ENCODE measurements around the gene TTC39C. TPM values are rescaled to one million over a fixed set of nuclear protein-coding genes. Genes with fewer than 3 reads are reported as not detected.

The TTC39C gene
- total and polyA plus RNA-seq, 2 of the 8 experiments (the other 6 are each of a cell fraction or from before 2014, with no cell fraction given), result 8.1 to 79.1 TPM

- Histone ChIP-seq H2BK12ac (ENCODE audit: low read depth, low read length) (no peak overlapping the region), H2BK5ac (ENCODE audit: low read depth, low read length) (no peak overlapping the region), H3K4me2 (ENCODE audit: insufficient read depth in 1 of 2, low read depth in 2 of 2, low read length in 2 of 2) (no peak overlapping the region), H4K20me1 (replicated peaks in 1 of 2; ENCODE audit: control insufficient read depth in 1 of 2, insufficient read depth in 2 of 2, low read length in 2 of 2) (no peaks in the 10 kb centered on the region), H3K23ac (ENCODE audit: insufficient read length) (no peak overlapping the region), H3K9ac (replicated peaks in 1 of 4; ENCODE audit: extremely low read depth in 1 of 4, low read depth in 3 of 4, low read length in 3 of 4) (no peak overlapping the region), H2BK20ac (ENCODE audit: low read length) (no peak overlapping the region), H3K36me3 (ENCODE audit: control insufficient read depth in 2 of 4, insufficient read depth in 4 of 4, low read length in 3 of 4) (peaks cover 0 to 10% (median under 1%) of the 10 kb centered on the region in 4 experiments; a peak in 4 of 8 replicates), H3K4me3 (ENCODE audit: extremely low read depth in 1 of 4, insufficient read depth in 2 of 4, low read depth in 3 of 4, low read length in 4 of 4) (no peak overlapping the region), H3K79me1 (ENCODE audit: low read depth, low read length) (no peaks in the 10 kb centered on the region; the same call in 1 of the 2 replicates), H3K9me3 (ENCODE audit: insufficient read depth in 2 of 2, low read depth in 1 of 2, low read length in 1 of 2) (no peaks in the 10 kb centered on the region), H3K4me1 (replicated peaks in 1 of 4; ENCODE audit: control insufficient read depth in 3 of 4, insufficient read depth in 4 of 4, low read length in 3 of 4) (peaks cover 0 to 5% (median under 1%) of the 10 kb centered on the region in 4 experiments; a peak in 3 of 7 replicates), H3K14ac (ENCODE audit: insufficient read length) (no peak overlapping the region), H3K23me2 (ENCODE audit: low read depth, low read length) (no peaks in the 10 kb centered on the region), H2AK5ac (ENCODE audit: low read depth, low read length) (no peak overlapping the region), H3K79me2 (ENCODE audit: control insufficient read depth in 1 of 2, insufficient read depth in 2 of 2, low read length in 2 of 2) (no peaks in the 10 kb centered on the region), H3K27ac (ENCODE audit: low read depth, low read length) (no peak overlapping the region), H4K8ac (ENCODE audit: extremely low read depth, insufficient read depth, low read length) (no peak overlapping the region; the same call in 1 of the 2 replicates), H2AFZ (ENCODE audit: low read length) (no peak overlapping the region), H3K56ac (replicated peaks; ENCODE audit: insufficient read length, low read depth, low read length) (no peak overlapping the region), H4K91ac (replicated peaks; ENCODE audit: insufficient read length, low read length) (no peak overlapping the region), H2BK120ac (replicated peaks; ENCODE audit: low read depth, low read length) (no peak overlapping the region), H3K27me3 (replicated peaks in 1 of 4; ENCODE audit: control insufficient read depth in 3 of 4, extremely low read depth in 1 of 4, insufficient read depth in 3 of 4, low read length in 3 of 4) (no peaks in the 10 kb centered on the region), H2BK15ac (ENCODE audit: low read length) (no peak overlapping the region), H4K5ac (ENCODE audit: insufficient read length, low read depth, low read length) (no peak overlapping the region), H3K4ac (replicated peaks; ENCODE audit: insufficient read length, low read depth, low read length) (no peak overlapping the region), H3K18ac (ENCODE audit: extremely low read depth, low read length) (no peak overlapping the region)
- 88% methylated on average over 7 of the region's 7 CpGs; no CpG with 5 or more reads in 1 of the 2 experiments for WGBS, 2 experiments (ENCODE audit: extremely low coverage in 1 of 2, insufficient coverage in 1 of 2, insufficient read length in 1 of 2, insufficient replicate concordance in 2 of 2, low coverage in 1 of 2, low lambda C conversion rate in 2 of 2, missing lambda C conversion rate in 1 of 2)
- ChIA-PET CTCF (ENCODE audit: partially characterized antibody) (interaction anchor here (0.5 to 0.9 kb wide), 3 partner anchors 37 to 763 kb away, joined by 3 read pairs; no protein-coding TSS in a partner anchor), POLR2A (ENCODE audit: partially characterized antibody) (no interaction called here)
- FAIRE-seq (no peak), DNase-seq (ENCODE audit: low read depth in 1 of 2, low spot score in 2 of 2) (no peak)
- TF ChIP-seq HDAC2 (IDR thresholded peaks at IDR 0.05; ENCODE audit: borderline replicate concordance in 1 of 2, low read depth in 2 of 2, low read length in 2 of 2) (no peak), SUZ12 (IDR thresholded peaks at IDR 0.05; ENCODE audit: low read length) (no peak), YY1 (IDR thresholded peaks at IDR 0.05; ENCODE audit: low read depth, low read length) (no peak), JUND (IDR thresholded peaks at IDR 0.05; ENCODE audit: low read length) (no peak), CHD2 (IDR thresholded peaks at IDR 0.05; ENCODE audit: low read length) (no peak), CREB1 (IDR thresholded peaks at IDR 0.05) (no peak)
- TF ChIP-seq, protein P1, sequence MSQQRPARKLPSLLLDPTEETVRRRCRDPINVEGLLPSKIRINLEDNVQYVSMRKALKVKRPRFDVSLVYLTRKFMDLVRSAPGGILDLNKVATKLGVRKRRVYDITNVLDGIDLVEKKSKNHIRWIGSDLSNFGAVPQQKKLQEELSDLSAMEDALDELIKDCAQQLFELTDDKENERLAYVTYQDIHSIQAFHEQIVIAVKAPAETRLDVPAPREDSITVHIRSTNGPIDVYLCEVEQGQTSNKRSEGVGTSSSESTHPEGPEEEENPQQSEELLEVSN (IDR thresholded peaks at IDR 0.05), result no peak
Observed at GRCh38 chr18:24080861-24081260, 66.3 kb downstream of the TTC39C start.

Data from H1 (cell line).